Activated naive CD8-positive, alpha-beta T cell treated with anti-CD3 and anti-CD28 coated beads, Interleukin-2, amount 50 U/mL, for 24 hours (primary cell): ENCODE data around the gene MORF4L1.
A peak's percentile ranks its signal among the peaks of the same experiment; 100 is the strongest.
"Not testable (repeated sequence)": the region's sequence is repeated elsewhere in the genome, so short reads cannot be mapped to it uniquely, and the experiment has no call there.

Experiments
- ATAC-seq: fragments of 150-1000 bp; cut with Tn5 transposase; one replicate; pipeline ENCODE4 v1.10.0; 2021
- DNase-seq: peaks from one replicate; pipeline ENCODE4 v3.0.0; 2021
- H3K27ac Mint-ChIP-seq: one replicate; pipeline ENCODE4 v1.8.0; 2021; ENCODE audit warnings: mild to moderate bottlenecking, mixed read lengths
- H3K27me3 Mint-ChIP-seq: one replicate; pipeline ENCODE4 v1.8.0; 2021; ENCODE audit warnings: mixed read lengths
- H3K36me3 Mint-ChIP-seq: one replicate; pipeline ENCODE4 v1.8.0; 2021; ENCODE audit warnings: low read depth, mixed read lengths
- H3K4me1 Mint-ChIP-seq: one replicate; pipeline ENCODE4 v1.8.0; 2021; ENCODE audit warnings: mixed read lengths
- H3K4me3 Mint-ChIP-seq: one replicate; pipeline ENCODE4 v1.8.0; 2021; ENCODE audit warnings: mild to moderate bottlenecking, moderate library complexity, mixed read lengths
- H3K9me3 Mint-ChIP-seq: one replicate; pipeline ENCODE4 v1.8.0; 2021; ENCODE audit warnings: mixed read lengths

The MORF4L1 gene

GRCh38 chr15:78847387-78847906 is 25.2 kb upstream of the MORF4L1 start:
- not testable (repeated sequence) for H3K27ac Mint-ChIP-seq, DNase-seq, H3K4me1 Mint-ChIP-seq, H3K4me3 Mint-ChIP-seq, H3K27me3 Mint-ChIP-seq, H3K9me3 Mint-ChIP-seq, ATAC-seq, H3K36me3 Mint-ChIP-seq

DNA sequence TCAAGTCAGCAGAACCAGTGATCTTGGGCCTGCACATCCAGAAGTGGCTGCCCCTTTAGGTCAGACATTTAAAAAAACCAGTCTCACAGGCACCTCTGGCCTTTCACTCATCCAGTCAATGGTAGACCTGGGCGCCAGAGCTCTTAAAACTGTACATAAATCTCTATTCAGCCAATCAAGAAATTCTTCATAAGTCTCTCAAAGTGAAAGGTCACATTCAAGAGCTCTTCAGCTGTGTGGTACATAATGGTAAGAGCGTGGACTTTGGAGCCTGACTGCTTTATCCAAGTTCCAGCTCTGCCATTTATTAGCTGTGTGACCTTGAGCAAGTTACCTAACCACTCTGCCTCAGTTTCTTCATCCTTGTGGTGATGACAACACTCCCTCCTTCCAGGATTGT is 22.3 kb upstream of the MORF4L1 start:
- H3K27me3 Mint-ChIP-seq, result no peaks in the 10 kb centered on the region
- no peaks in the 10 kb centered on the region for H3K9me3 Mint-ChIP-seq
- DNase-seq (no peak), ATAC-seq (no peak)
- H3K36me3 Mint-ChIP-seq, result no peaks in the 10 kb centered on the region
- H3K27ac Mint-ChIP-seq, result no peak overlapping the region
- no peak overlapping the region for H3K4me3 Mint-ChIP-seq
- H3K4me1 Mint-ChIP-seq, result peaks cover 9% of the 10 kb centered on the region

GRCh38 chr15:78850941-78851755 is 21.5 kb upstream of the MORF4L1 start:
- no peaks in the 10 kb centered on the region for H3K9me3 Mint-ChIP-seq

DNA sequence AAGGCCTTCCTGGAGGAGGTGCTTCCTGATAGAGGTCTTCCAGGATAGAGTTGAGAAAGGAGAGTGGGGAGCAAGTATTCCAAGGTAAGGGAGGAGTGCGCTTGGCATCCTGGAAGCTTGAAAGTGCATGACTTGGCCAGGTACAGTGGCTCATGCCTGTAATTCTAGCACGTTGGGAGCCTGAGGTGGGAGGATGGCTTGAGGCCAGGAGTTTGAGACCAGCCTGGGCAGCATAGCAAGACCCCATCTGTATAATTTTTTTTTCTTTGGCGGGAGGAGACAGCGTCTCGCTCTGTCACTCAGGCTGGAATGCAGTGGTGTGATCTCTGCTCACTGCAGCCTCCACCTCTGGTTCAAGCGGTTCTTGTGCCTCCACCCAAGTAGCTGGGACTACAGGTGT is 19.2 kb upstream of the MORF4L1 start:
- no peak for DNase-seq
- peaks cover 17% of the 10 kb centered on the region for H3K4me1 Mint-ChIP-seq
- no peaks in the 10 kb centered on the region for H3K9me3 Mint-ChIP-seq
- no peaks in the 10 kb centered on the region for H3K27me3 Mint-ChIP-seq
- H3K36me3 Mint-ChIP-seq, result no peaks in the 10 kb centered on the region
- no peak overlapping the region for H3K4me3 Mint-ChIP-seq
- no peak for ATAC-seq
- no peak overlapping the region for H3K27ac Mint-ChIP-seq

More at GRCh38 chr15:78850941-78851755, 21.5 kb upstream of the MORF4L1 start:
- Mint-ChIP-seq H3K27me3 (no peaks in the 10 kb centered on the region), H3K4me3 (no peak overlapping the region), H3K4me1 (peaks cover 15% of the 10 kb centered on the region), H3K27ac (no peak overlapping the region), H3K36me3 (no peaks in the 10 kb centered on the region)
- ATAC-seq (no peak), DNase-seq (no peak)

DNA sequence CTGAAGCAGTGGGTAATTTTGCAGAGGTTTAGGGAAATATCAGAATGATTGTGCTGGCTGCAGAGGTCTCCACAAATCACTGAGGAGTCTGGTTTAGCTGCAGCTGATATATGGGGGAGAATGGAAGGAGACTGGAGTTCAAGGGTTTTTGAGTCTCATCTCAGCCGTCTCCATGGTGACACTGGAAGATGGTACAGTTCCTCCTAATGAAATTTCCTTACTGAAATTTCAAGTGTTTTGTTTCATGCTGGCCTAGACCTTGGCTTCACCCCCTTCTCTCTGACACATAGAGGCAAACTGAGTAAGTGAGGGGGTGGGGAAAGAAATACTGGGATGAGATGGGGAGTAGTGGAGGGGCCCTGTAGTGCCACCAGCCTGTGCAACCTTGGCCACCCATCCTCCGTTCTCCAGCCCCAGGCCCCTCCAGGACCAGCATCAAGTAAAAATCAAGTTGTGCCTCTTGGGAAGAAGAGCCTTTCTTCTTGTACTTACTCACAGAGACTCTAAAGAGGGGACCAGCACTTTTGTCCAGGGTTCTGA is 17.8 kb upstream of the MORF4L1 start:
- Mint-ChIP-seq H3K4me3 (no peak overlapping the region), H3K27ac (no peak overlapping the region), H3K36me3 (no peaks in the 10 kb centered on the region), H3K9me3 (no peaks in the 10 kb centered on the region), H3K27me3 (no peaks in the 10 kb centered on the region), H3K4me1 (peaks cover 19% of the 10 kb centered on the region)
- ATAC-seq (no peak), DNase-seq (no peak)

DNA sequence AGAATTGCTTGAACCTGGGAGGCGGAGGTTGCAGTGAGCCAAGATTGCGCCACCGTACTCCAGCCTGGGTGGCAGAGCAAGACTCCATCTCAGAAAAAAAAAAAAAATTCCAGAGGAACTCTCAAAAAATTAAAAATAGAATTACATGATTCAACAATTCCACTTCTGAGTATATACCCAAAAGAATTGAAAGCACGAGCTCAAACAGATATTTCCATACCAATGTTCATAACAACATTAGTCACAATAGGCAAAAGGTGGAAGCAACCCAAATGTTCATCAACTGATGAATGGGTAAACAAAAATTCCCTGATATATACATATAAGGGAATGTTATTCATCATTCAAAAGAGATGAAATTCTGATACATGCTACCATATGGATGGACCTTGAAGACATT is 16.9 kb upstream of the MORF4L1 start:
- no peaks in the 10 kb centered on the region for H3K36me3 Mint-ChIP-seq
- no peak for ATAC-seq
- no peak overlapping the region for H3K4me3 Mint-ChIP-seq
- H3K27ac Mint-ChIP-seq, result peak overlapping the region; percentile 69
- H3K4me1 Mint-ChIP-seq, result peaks cover 24% of the 10 kb centered on the region
- DNase-seq, result no peak
- H3K27me3 Mint-ChIP-seq, result no peaks in the 10 kb centered on the region
- no peaks in the 10 kb centered on the region for H3K9me3 Mint-ChIP-seq

DNA sequence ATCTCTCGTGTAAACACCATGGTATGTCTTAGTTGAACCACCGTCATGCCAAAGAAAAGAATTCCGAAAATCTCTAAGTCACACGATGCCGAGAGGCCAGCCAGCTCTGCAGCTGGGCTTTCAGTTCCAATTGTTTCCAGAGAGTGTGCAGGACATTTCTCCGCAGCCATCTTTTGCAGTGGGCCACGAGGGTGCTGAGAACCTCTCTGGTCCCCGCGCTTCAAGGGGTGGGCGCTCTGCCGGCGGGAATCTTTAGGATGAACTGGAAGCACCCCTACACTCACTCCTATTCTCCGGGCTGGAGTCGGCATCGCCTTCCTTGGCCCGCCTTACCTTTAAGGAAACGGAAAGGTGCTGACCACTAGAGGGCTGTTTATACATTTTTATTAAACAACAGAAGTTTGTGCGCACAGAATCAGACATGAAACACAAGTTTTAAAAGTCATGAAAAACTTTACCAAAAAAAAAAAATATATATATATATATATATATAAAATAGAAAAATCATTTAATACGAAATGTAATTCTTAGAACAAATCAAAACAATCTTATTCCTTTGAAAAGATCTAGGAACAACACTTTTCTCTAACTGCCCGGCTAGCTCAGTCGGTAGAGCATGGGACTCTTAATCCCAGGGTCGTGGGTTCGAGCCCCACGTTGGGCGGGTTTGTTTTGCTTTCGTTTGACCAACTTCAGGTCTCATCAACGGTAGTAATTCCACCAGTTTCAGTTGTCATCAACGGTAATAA is 12.5 kb upstream of the MORF4L1 start:
- H3K9me3 Mint-ChIP-seq, result no peaks in the 10 kb centered on the region
- no peaks in the 10 kb centered on the region for H3K36me3 Mint-ChIP-seq
- H3K4me3 Mint-ChIP-seq, result peak overlapping the region; percentile 84
- no peaks in the 10 kb centered on the region for H3K27me3 Mint-ChIP-seq
- H3K27ac Mint-ChIP-seq, result peak overlapping the region; percentile 85
- DNase-seq (peak; percentile 83), ATAC-seq (peak; percentile 94)
- peaks cover 17% of the 10 kb centered on the region for H3K4me1 Mint-ChIP-seq

- H3K27ac Mint-ChIP-seq, H3K4me3 Mint-ChIP-seq: not testable (repeated sequence)
Observed at GRCh38 chr15:78865585-78865984, 7.1 kb upstream of the MORF4L1 start.

DNA sequence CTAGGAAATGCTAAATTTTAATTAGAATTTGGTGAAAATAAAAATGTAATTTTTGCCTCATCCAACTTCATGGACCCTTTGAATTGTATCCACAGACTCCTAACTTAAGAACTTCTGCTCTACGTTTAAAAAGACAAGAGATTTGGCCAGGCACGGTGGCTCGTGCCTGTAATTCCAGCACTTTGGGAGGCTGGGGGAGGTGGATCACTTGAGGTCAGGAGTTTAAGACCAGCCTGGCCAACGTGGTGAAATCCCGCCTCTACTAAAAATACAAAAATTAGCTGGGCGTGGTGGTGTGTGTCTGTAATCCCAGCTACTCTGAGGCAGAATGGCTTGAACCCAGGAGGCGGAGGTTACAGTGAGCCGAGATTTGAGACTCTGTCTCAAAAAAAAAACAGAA is 6.7 kb upstream of the MORF4L1 start:
- not testable (repeated sequence) for H3K9me3 Mint-ChIP-seq, DNase-seq, H3K36me3 Mint-ChIP-seq, H3K4me1 Mint-ChIP-seq, H3K27me3 Mint-ChIP-seq, H3K27ac Mint-ChIP-seq, H3K4me3 Mint-ChIP-seq, ATAC-seq

More at GRCh38 chr15:78865585-78865984, 7.1 kb upstream of the MORF4L1 start:
- not testable (repeated sequence) for H3K9me3 Mint-ChIP-seq, H3K27me3 Mint-ChIP-seq, H3K4me1 Mint-ChIP-seq, ATAC-seq, H3K36me3 Mint-ChIP-seq, DNase-seq

DNA sequence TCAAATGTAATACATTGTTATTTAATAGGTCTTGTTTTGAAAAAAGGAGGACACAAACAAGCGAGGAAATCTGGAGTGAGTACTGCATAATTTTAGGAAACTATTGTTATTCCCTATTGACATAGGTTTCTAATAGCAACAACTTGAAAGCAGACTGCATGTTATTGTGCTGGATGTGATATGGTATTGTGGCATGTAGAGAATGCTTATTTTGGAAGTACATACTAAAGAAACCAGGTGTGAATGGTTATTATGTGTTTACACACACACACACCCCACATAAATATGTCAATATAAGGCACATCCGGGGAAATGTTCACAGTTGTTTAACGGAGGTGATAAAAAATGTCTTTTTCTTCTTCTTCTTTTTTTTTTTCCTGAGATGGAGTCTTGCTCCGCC is 5.9 kb upstream of the MORF4L1 start:
- no peaks in the 10 kb centered on the region for H3K36me3 Mint-ChIP-seq
- no peak overlapping the region for H3K27ac Mint-ChIP-seq
- H3K9me3 Mint-ChIP-seq, result no peaks in the 10 kb centered on the region
- H3K4me1 Mint-ChIP-seq, result peaks cover 5% of the 10 kb centered on the region
- no peak for ATAC-seq
- H3K4me3 Mint-ChIP-seq, result no peak overlapping the region
- H3K27me3 Mint-ChIP-seq, result peaks cover 2% of the 10 kb centered on the region
- no peak for DNase-seq

DNA sequence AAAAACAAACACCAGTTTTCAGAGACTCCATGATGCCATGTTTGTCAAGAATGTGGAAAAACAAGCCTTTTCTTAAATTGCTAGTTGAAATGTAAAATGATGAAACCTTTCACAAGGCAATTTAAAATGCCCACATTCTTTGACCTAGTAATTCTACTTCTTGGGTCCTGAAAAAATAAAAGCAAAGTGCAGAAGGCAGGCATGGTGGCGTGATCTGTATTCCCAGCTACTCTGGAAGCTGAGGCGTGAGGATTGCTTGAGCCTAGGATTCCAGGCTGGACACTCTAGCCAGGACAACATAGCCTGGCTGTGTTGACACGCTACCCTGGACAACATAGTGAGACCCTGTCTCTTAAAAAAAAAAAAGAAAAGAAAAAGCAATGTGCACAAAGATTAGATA is 4.3 kb upstream of the MORF4L1 start:
- H3K9me3 Mint-ChIP-seq, result no peaks in the 10 kb centered on the region
- H3K27ac Mint-ChIP-seq, result no peak overlapping the region
- ATAC-seq (no peak), DNase-seq (no peak)
- H3K4me1 Mint-ChIP-seq, result peaks cover 12% of the 10 kb centered on the region
- H3K36me3 Mint-ChIP-seq, result peaks cover 4% of the 10 kb centered on the region
- H3K27me3 Mint-ChIP-seq, result peaks cover 3% of the 10 kb centered on the region
- H3K4me3 Mint-ChIP-seq, result no peak overlapping the region

DNA sequence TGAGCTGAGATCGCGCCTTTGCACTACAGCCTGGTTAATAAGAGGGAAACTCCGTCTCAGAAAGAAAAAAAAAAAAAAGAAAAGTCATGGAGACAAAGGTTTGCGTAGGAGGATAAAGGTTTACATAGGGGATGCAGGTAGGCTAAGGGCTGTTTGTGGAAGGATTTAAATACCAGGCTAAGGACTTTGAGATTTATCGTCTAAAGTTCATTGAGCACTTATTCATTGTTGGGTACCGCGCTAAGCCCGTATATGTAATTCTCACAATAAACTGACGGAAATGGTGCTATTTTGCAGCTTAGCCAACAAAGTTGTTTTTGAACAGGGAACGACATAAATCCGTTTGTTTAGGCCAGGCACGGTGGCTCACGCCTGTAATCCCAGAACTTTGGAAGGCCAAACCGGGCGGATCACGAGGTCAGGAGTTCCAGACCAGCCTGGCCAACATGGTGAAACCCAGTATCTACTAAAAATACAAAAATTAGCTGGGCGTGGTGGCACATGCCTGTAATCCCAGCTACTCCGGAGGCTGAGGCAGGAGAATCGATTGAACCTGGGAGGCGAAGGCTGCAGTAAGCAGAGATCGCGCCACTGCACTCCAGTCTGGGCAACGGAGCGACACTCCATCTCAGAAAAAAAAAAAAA is 1.1 kb upstream of the MORF4L1 start:
- H3K27me3 Mint-ChIP-seq, ATAC-seq, DNase-seq, H3K9me3 Mint-ChIP-seq: not testable (repeated sequence)
- Mint-ChIP-seq H3K4me3 (peak overlapping the region; percentile 94), H3K36me3 (peaks cover 24% of the 10 kb centered on the region), H3K27ac (peak overlapping the region; percentile 100), H3K4me1 (peaks cover 36% of the 10 kb centered on the region)

DNA sequence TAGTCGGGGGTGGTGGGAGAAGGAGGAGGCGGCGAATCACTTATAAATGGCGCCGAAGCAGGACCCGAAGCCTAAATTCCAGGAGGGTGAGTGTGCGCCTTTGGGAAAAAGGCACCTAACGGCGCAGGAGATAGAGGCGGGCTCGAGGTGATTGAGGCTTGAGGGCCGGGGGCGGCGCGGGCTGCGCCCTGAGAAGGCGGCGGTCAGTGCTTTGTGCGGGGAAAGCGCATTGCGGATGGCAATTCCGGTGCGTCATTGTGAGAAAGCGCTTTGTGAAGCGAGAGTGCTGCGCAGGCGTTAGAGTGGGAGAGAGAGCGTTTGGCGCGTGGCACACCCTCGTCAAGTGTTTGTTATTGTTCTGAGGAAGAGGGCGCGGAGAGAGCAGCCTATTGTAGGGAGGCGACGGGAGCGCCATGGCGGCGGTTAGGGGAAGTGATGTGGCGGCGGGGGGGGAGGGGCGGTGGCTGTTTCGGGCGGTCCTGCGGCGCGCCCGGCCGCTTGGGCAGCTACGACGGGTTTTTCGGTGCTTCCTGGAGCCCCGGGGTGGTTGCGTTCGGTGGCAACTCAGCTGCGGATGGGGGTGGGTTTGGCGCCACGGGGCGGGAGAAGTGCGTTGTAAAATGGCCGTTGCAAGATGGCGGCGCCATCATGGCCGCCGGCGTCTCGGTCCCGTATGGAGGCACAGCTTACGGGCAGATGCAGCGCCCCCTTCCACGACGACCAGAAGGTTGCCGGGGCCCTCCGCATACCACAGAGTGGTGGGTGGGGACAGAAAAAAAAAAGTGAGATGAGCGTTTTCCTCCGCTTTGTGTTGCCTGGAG is 492 bp downstream of the MORF4L1 start:
- H3K36me3 Mint-ChIP-seq, result peaks cover 29% of the 10 kb centered on the region
- DNase-seq (peak; percentile 90), ATAC-seq (peak; percentile 76)
- H3K27me3 Mint-ChIP-seq, result peaks cover 3% of the 10 kb centered on the region
- H3K9me3 Mint-ChIP-seq, result no peaks in the 10 kb centered on the region
- H3K4me3 Mint-ChIP-seq, result peak overlapping the region; percentile 94
- H3K4me1 Mint-ChIP-seq, result peaks cover 50% of the 10 kb centered on the region
- peak overlapping the region; percentile 100 for H3K27ac Mint-ChIP-seq
